Right lobe of liver (tissue), 4 donors: Measurements from ENCODE around the gene IGFBP2.

Experiments used
- POLR2A ChIP-seq: fragments of 450-650 bp; IDR thresholded peaks from one replicate; pipeline ENCODE4 v1.6.1; 2017; ENCODE audit warnings: antibody characterized with exemption, mild to moderate bottlenecking
- TF ChIP-seq, protein P1 (sequence below), 4 donors: fragments of 200-600 bp in 3 of 4; fragments of 450-650 bp in 1 of 4; IDR thresholded peaks; one replicate each; pipeline versions ENCODE4 v1.5.1 to v1.8.0; 2016 to 2022; ENCODE audit warnings: antibody characterized with exemption in 4 of 4, mild to moderate bottlenecking in 2 of 4
- donor health status: DM: no; HTN: no; CAD: no.
- donor health status: DM: no; HTN: no; CAD: no.
- donor health status: DM: no; HTN: yes; CAD: no.

GRCh38 chr2:216687646-216688045 lies 54.4 kb downstream of the IGFBP2 start:
- TF ChIP-seq, protein P1, sequence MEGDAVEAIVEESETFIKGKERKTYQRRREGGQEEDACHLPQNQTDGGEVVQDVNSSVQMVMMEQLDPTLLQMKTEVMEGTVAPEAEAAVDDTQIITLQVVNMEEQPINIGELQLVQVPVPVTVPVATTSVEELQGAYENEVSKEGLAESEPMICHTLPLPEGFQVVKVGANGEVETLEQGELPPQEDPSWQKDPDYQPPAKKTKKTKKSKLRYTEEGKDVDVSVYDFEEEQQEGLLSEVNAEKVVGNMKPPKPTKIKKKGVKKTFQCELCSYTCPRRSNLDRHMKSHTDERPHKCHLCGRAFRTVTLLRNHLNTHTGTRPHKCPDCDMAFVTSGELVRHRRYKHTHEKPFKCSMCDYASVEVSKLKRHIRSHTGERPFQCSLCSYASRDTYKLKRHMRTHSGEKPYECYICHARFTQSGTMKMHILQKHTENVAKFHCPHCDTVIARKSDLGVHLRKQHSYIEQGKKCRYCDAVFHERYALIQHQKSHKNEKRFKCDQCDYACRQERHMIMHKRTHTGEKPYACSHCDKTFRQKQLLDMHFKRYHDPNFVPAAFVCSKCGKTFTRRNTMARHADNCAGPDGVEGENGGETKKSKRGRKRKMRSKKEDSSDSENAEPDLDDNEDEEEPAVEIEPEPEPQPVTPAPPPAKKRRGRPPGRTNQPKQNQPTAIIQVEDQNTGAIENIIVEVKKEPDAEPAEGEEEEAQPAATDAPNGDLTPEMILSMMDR (IDR thresholded peaks at IDR 0.05), result peak in 3 of 4 donors; percentile 16 to 22 (median 21)
- no peak for TF ChIP-seq POLR2A
